ENCODE measurements around the gene CYYR1. TPM values are rescaled to one million over a fixed set of nuclear protein-coding genes. Genes with fewer than 3 reads are reported as not detected.

The CYYR1 gene
- total RNA-seq, 1 experiment from 2014 or later, result not detected

DNA sequence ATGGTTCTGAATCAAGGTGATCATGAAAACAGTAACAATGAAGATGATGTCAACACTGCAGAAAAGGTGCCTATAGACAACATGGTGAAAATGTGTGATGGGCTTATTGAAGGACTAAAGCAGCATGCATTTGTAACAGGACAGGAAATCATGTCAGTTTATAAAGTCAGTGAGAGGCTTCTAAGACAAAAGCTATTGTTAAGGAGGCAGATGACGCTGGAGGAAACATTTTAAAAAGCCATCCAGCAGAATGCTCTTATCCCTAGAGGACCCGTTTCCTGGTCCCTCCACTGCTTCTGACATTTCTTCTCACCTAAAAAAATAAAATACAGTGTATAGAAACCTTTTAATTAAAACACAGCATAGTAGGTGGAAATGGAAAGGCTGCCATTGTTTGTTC, 40.9 kb downstream of the CYYR1 start:
- intact Hi-C loops (cut with micrococcal nuclease; ENCODE audit: unreplicated experiment), result no loop called here
- H3K36me3 ChIP-seq (ENCODE audit: control insufficient read depth, insufficient read depth, low read length), result no peaks in the 10 kb centered on the region
- Mint-ChIP-seq H3K27ac (ENCODE audit: unreplicated experiment) (no peak overlapping the region), H3K9me3 (ENCODE audit: unreplicated experiment) (no peaks in the 10 kb centered on the region), H3K4me3 (ENCODE audit: unreplicated experiment) (no peak overlapping the region), H3K36me3 (ENCODE audit: insufficient read depth, unreplicated experiment) (no peaks in the 10 kb centered on the region), H3K4me1 (ENCODE audit: low read depth, unreplicated experiment) (no peaks in the 10 kb centered on the region), H3K27me3 (ENCODE audit: insufficient read depth, unreplicated experiment) (peaks cover 5% of the 10 kb centered on the region)
- ChIA-PET CTCF (no interaction called here), POLR2A (no interaction called here)
- no peaks in the 10 kb centered on the region for H3K9me3 ChIP-seq
- H3K4me3 ChIP-seq (ENCODE audit: low read depth, low read length), result no peak overlapping the region
- no peak for TF ChIP-seq CTCF (IDR thresholded peaks at IDR 0.05; ENCODE audit: insufficient read depth in 1 of 2, low read depth in 1 of 2, low read length in 1 of 2, severe bottlenecking in 1 of 2, unreplicated experiment in 1 of 2)
- no peak for DNase-seq
- no TSS peak for BruUV-seq (replicated peaks)
- no peaks in the 10 kb centered on the region for H3K4me1 ChIP-seq
- H3K27me3 ChIP-seq (replicated peaks; ENCODE audit: control insufficient read depth, insufficient read depth, low read length), result no peaks in the 10 kb centered on the region

- Mint-ChIP-seq H3K27ac (ENCODE audit: unreplicated experiment) (no peak overlapping the region), H3K27me3 (ENCODE audit: insufficient read depth, unreplicated experiment) (peaks cover 4% of the 10 kb centered on the region), H3K36me3 (ENCODE audit: insufficient read depth, unreplicated experiment) (no peaks in the 10 kb centered on the region), H3K9me3 (ENCODE audit: unreplicated experiment) (no peaks in the 10 kb centered on the region), H3K4me1 (ENCODE audit: low read depth, unreplicated experiment) (no peaks in the 10 kb centered on the region), H3K4me3 (ENCODE audit: unreplicated experiment) (no peak overlapping the region)
- no TSS peak for BruUV-seq (replicated peaks)
- ChIA-PET CTCF (no interaction called here), POLR2A (no interaction called here)
- DNase-seq, result no peak
- TF ChIP-seq CTCF (IDR thresholded peaks at IDR 0.05; ENCODE audit: insufficient read depth in 1 of 2, low read depth in 1 of 2, low read length in 1 of 2, severe bottlenecking in 1 of 2, unreplicated experiment in 1 of 2), result no peak
- H3K4me1 ChIP-seq, result no peaks in the 10 kb centered on the region
- no peaks in the 10 kb centered on the region for H3K9me3 ChIP-seq
- H3K36me3 ChIP-seq (ENCODE audit: control insufficient read depth, insufficient read depth, low read length), result no peaks in the 10 kb centered on the region
- intact Hi-C loops (cut with micrococcal nuclease; ENCODE audit: unreplicated experiment), result no loop called here
- H3K4me3 ChIP-seq (ENCODE audit: low read depth, low read length), result no peak overlapping the region
- H3K27me3 ChIP-seq (replicated peaks; ENCODE audit: control insufficient read depth, insufficient read depth, low read length), result no peaks in the 10 kb centered on the region
These were observed 43.6 kb downstream of the CYYR1 start for GRCh38 chr21:26529526-26529925.

DNA sequence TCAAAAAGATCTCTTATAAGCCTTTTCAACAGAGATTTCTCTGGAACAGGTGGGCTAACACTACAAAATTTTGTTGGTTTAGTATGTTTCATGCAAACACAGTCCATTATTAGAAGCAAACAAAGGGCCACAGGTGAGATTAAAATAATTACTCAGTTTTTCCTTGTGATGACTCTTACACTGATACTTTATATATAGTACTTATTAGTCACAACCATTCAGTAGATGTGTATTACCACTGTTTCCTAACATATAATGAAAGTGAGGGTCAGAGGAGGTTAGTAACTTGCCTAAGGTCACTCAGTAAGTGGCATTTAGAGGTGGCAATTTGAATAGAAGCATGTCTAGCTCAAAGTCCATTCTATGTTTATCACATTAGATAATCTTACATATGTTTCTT, 44.2 kb downstream of the CYYR1 start:
- intact Hi-C loops (cut with micrococcal nuclease; ENCODE audit: unreplicated experiment), result no loop called here
- ChIA-PET CTCF (no interaction called here), POLR2A (no interaction called here)
- no peak overlapping the region for H3K27ac Mint-ChIP-seq (ENCODE audit: unreplicated experiment)
- Histone ChIP-seq H3K4me3 (ENCODE audit: low read depth, low read length) (no peak overlapping the region), H3K36me3 (ENCODE audit: control insufficient read depth, insufficient read depth, low read length) (no peaks in the 10 kb centered on the region), H3K27me3 (replicated peaks; ENCODE audit: control insufficient read depth, insufficient read depth, low read length) (no peaks in the 10 kb centered on the region), H3K9me3 (no peaks in the 10 kb centered on the region), H3K4me1 (no peaks in the 10 kb centered on the region)
- H3K4me1 Mint-ChIP-seq (ENCODE audit: low read depth, unreplicated experiment), result no peaks in the 10 kb centered on the region
- no peaks in the 10 kb centered on the region for H3K27me3 Mint-ChIP-seq (ENCODE audit: insufficient read depth, unreplicated experiment)
- no peaks in the 10 kb centered on the region for H3K36me3 Mint-ChIP-seq (ENCODE audit: insufficient read depth, unreplicated experiment)
- no peaks in the 10 kb centered on the region for H3K9me3 Mint-ChIP-seq (ENCODE audit: unreplicated experiment)
- no peak for TF ChIP-seq CTCF (IDR thresholded peaks at IDR 0.05; ENCODE audit: insufficient read depth in 1 of 2, low read depth in 1 of 2, low read length in 1 of 2, severe bottlenecking in 1 of 2, unreplicated experiment in 1 of 2)
- BruUV-seq (replicated peaks), result no TSS peak
- H3K4me3 Mint-ChIP-seq (ENCODE audit: unreplicated experiment), result no peak overlapping the region
- DNase-seq, result no peak
